GM19043 (cell line): ENCODE results near the gene XPNPEP1.
A peak's percentile ranks its signal among the peaks of the same experiment; 100 is the strongest.

Source experiments
- ATAC-seq: cut with Tn5 transposase; IDR thresholded peaks from one replicate; pipeline ENCODE4 v1.9.1; 2021; ENCODE audit warnings: low read depth; ENCODE audit not compliant: unreplicated experiment

Gene XPNPEP1

GRCh38 chr10:109922976-109923921 is at the start of gene XPNPEP1:
Gene XPNPEP1, minus strand, starts transcription at chr10:109923511. Its CDS starts 78 bp downstream, at chr10:109923433.
- peak; percentile 96 for ATAC-seq

- no peak for ATAC-seq
Measured at GRCh38 chr10:109972372-109973001, 49.2 kb upstream of the XPNPEP1 start.

GRCh38 chr10:109971634-109972033 is 48.3 kb upstream of the XPNPEP1 start:
- ATAC-seq, result no peak

GRCh38 chr10:109969760-109970346 is 46.5 kb upstream of the XPNPEP1 start:
- no peak for ATAC-seq

- ATAC-seq, result no peak
Measured at GRCh38 chr10:109968953-109969759, 45.8 kb upstream of the XPNPEP1 start.

- ATAC-seq, result no peak
Measured at GRCh38 chr10:109967739-109968088, 44.4 kb upstream of the XPNPEP1 start.

- no peak for ATAC-seq
Measured at GRCh38 chr10:109966961-109967738, 43.8 kb upstream of the XPNPEP1 start.

- no peak for ATAC-seq
Measured at GRCh38 chr10:109964318-109964717, 41.0 kb upstream of the XPNPEP1 start.

- no peak for ATAC-seq
Measured at GRCh38 chr10:109963439-109963838, 40.1 kb upstream of the XPNPEP1 start.

GRCh38 chr10:109962247-109962646 is 38.9 kb upstream of the XPNPEP1 start:
- ATAC-seq, result no peak

GRCh38 chr10:109961174-109962001 is 38.1 kb upstream of the XPNPEP1 start:
- ATAC-seq, result no peak

GRCh38 chr10:109960682-109961081 is 37.4 kb upstream of the XPNPEP1 start:
- no peak for ATAC-seq

- no peak for ATAC-seq
Measured at GRCh38 chr10:109959259-109960145, 36.2 kb upstream of the XPNPEP1 start.

- ATAC-seq, result no peak
Measured at GRCh38 chr10:109958059-109958458, 34.7 kb upstream of the XPNPEP1 start.

- peak; percentile 98 for ATAC-seq
Measured at GRCh38 chr10:109957092-109957797, 33.9 kb upstream of the XPNPEP1 start.

GRCh38 chr10:109956454-109957091 is 33.3 kb upstream of the XPNPEP1 start:
- ATAC-seq, result peak; percentile 60

GRCh38 chr10:109953766-109954165 is 30.5 kb upstream of the XPNPEP1 start:
- no peak for ATAC-seq
